GM23338 (cell line): ENCODE measurements around the gene NEU2. TPM values are rescaled to one million over a fixed set of nuclear protein-coding genes. Genes with fewer than 3 reads are reported as not detected.
A peak's percentile ranks its signal among the peaks of the same experiment; 100 is the strongest.

Experiments
- ATAC-seq: fragments of 200-7000 bp; cut with Tn5 transposase; 3 replicates; pipeline ENCODE4 v1.9.1; 2020
- DNase-seq: peaks from one replicate; pipeline ENCODE4 v3.0.0-alpha.2; 2015; ENCODE audit warnings: low spot score
- H2AFZ ChIP-seq: fragments of 200-600 bp; sonication (generic); 2 replicates; pipeline ENCODE4 v1.8.0; 2016; ENCODE audit warnings: antibody characterized with exemption, mild to moderate bottlenecking, moderate library complexity
- H3F3A ChIP-seq: fragments of 200-600 bp; sonication (generic); replicated peaks from 2 replicates; pipeline ENCODE4 v1.8.0; 2017; ENCODE audit warnings: antibody characterized with exemption, mixed run types, low read depth
- H3K27ac ChIP-seq: fragments of 200-600 bp; sonication (generic); 2 replicates; pipeline ENCODE4 v1.6.1; 2016; ENCODE audit warnings: low read depth
- H3K27me3 ChIP-seq: fragments of 200-600 bp; sonication (generic); 2 replicates; pipeline ENCODE4 v1.8.0; 2016; ENCODE audit warnings: mild to moderate bottlenecking, mixed run types, moderate library complexity; ENCODE audit not compliant: insufficient read depth
- H3K36me3 ChIP-seq: fragments of 200-600 bp; sonication (generic); 2 replicates; pipeline ENCODE4 v1.8.0; 2016; ENCODE audit warnings: mild to moderate bottlenecking; ENCODE audit not compliant: insufficient read depth
- H3K4me1 ChIP-seq: fragments of 200-600 bp; sonication (generic); 2 replicates; pipeline ENCODE4 v1.8.0; 2016; ENCODE audit warnings: mild to moderate bottlenecking, moderate library complexity; ENCODE audit not compliant: insufficient read depth
- H3K4me2 ChIP-seq: fragments of 200-600 bp; sonication (generic); 2 replicates; pipeline ENCODE4 v1.7.1; 2017; ENCODE audit warnings: mixed run types
- H3K4me3 ChIP-seq: fragments of 200-600 bp; sonication (generic); 2 replicates; pipeline ENCODE4 v1.6.1; 2016; ENCODE audit warnings: mixed run types
- H3K79me2 ChIP-seq: fragments of 200-600 bp; sonication (generic); replicated peaks from 2 replicates; pipeline ENCODE4 v1.8.0; 2017; ENCODE audit warnings: mild to moderate bottlenecking; ENCODE audit not compliant: insufficient read depth
- H3K9me2 ChIP-seq: fragments of 200-600 bp; sonication (generic); 2 replicates; pipeline ENCODE4 v1.8.0; 2017; ENCODE audit not compliant: insufficient read depth
- H4K20me1 ChIP-seq: fragments of 200-600 bp; sonication (generic); replicated peaks from 2 replicates; pipeline ENCODE4 v1.8.0; 2017; ENCODE audit warnings: mild to moderate bottlenecking; ENCODE audit not compliant: insufficient read depth
- H3K27ac Mint-ChIP-seq: 2 replicates; pipeline ENCODE4 v1.8.0; 2020; ENCODE audit warnings: inconsistent platforms, mild to moderate bottlenecking, moderate library complexity, mixed read lengths
- H3K27me3 Mint-ChIP-seq: 3 replicates; pipeline ENCODE4 v1.8.0; 2022; ENCODE audit warnings: low read depth, mild to moderate bottlenecking, moderate library complexity, mixed read lengths, inconsistent platforms; ENCODE audit not compliant: insufficient read depth, poor library complexity
- H3K36me3 Mint-ChIP-seq: 3 replicates; pipeline ENCODE4 v1.8.0; 2021; ENCODE audit warnings: low read depth, mild to moderate bottlenecking, inconsistent platforms, moderate library complexity, mixed read lengths
- H3K4me1 Mint-ChIP-seq: 3 replicates; pipeline ENCODE4 v1.8.0; 2020; ENCODE audit warnings: mild to moderate bottlenecking, inconsistent platforms, mixed read lengths
- H3K4me3 Mint-ChIP-seq: 3 replicates; pipeline ENCODE4 v1.8.0; 2021; ENCODE audit warnings: moderate library complexity, mild to moderate bottlenecking, inconsistent platforms, mixed read lengths
- H3K9me3 Mint-ChIP-seq: 3 replicates; pipeline ENCODE4 v1.8.0; 2020; ENCODE audit warnings: moderate library complexity, mild to moderate bottlenecking, inconsistent platforms, mixed read lengths
- CREB1 ChIP-seq: fragments of 250-450 bp; sonication (Bioruptor Pico); IDR thresholded peaks from 2 replicates; pipeline ENCODE4 v1.5.0; 2020; ENCODE audit warnings: low read depth, mild to moderate bottlenecking, moderate library complexity
- CTCF ChIP-seq, 2 experiments: fragments of 200-600 bp in 1 of 2; sonication (generic) in 1 of 2; conservative IDR thresholded peaks; 2 replicates each; pipeline versions ENCODE4 v1.5.1 to v1.6.1; 2016 to 2017; ENCODE audit warnings: antibody characterized with exemption in 2 of 2, low read depth in 2 of 2, mild to moderate bottlenecking in 2 of 2, moderate library complexity in 1 of 2
- ETS1 ChIP-seq: IDR thresholded peaks from 2 replicates; pipeline ENCODE4 v1.6.1; 2016; ENCODE audit warnings: antibody characterized with exemption
- EZH2 ChIP-seq: fragments of 200-600 bp; sonication (generic); IDR thresholded peaks from one replicate; pipeline ENCODE4 v1.8.0; 2017; ENCODE audit warnings: antibody characterized with exemption, mild to moderate bottlenecking, low read depth; ENCODE audit not compliant: unreplicated experiment
- EZH2phosphoT487 ChIP-seq: fragments of 200-600 bp; sonication (generic); IDR thresholded peaks from one replicate; pipeline ENCODE4 v1.8.1; 2018; ENCODE audit warnings: antibody characterized with exemption; ENCODE audit not compliant: unreplicated experiment
- JUNB ChIP-seq: IDR thresholded peaks from one replicate; pipeline ENCODE4 v1.6.1; 2016; ENCODE audit warnings: antibody characterized with exemption; ENCODE audit not compliant: unreplicated experiment
- NANOG ChIP-seq: IDR thresholded peaks from 2 replicates; pipeline ENCODE4 v1.6.1; 2016; ENCODE audit warnings: antibody characterized with exemption, borderline replicate concordance
- POLR2AphosphoS5 ChIP-seq: IDR thresholded peaks from 2 replicates; pipeline ENCODE4 v1.6.1; 2016; ENCODE audit warnings: antibody characterized with exemption, low read depth
- REST ChIP-seq: IDR thresholded peaks from one replicate; pipeline ENCODE4 v1.6.1; 2018; ENCODE audit warnings: antibody characterized with exemption; ENCODE audit not compliant: unreplicated experiment
- STAT1 ChIP-seq: IDR thresholded peaks from one replicate; pipeline ENCODE4 v1.6.1; 2016; ENCODE audit warnings: antibody characterized with exemption; ENCODE audit not compliant: unreplicated experiment
- ZNF114 ChIP-seq: fragments of 250-450 bp; sonication (Bioruptor Pico); IDR thresholded peaks from 2 replicates; pipeline ENCODE4 v1.5.0; 2020; ENCODE audit warnings: mild to moderate bottlenecking, moderate library complexity
- ZNF331 ChIP-seq: fragments of 250-450 bp; sonication (Bioruptor Pico); IDR thresholded peaks from 2 replicates; pipeline ENCODE4 v1.5.0; 2020; ENCODE audit warnings: low read depth, mild to moderate bottlenecking, moderate library complexity
- ZNF462 ChIP-seq: fragments of 250-450 bp; sonication (Bioruptor Pico); IDR thresholded peaks from 2 replicates; pipeline ENCODE4 v1.5.0; 2020; ENCODE audit warnings: mild to moderate bottlenecking, moderate library complexity
- polyA plus RNA-seq: library from polyadenylated mRNA; unstranded; fragments of >200 nt; fragmentation: Nextera tagmentation; extraction: Ambion mirVana; gene quantifications from 2 replicates; pipeline ENCODE4 v1.2.1, GENCODE V29; 2016
- total RNA-seq: library from RNA; depleted of rRNA; stranded (reverse); fragments of >200 nt; shearing (Covaris generic); gene quantifications from 2 replicates; pipeline ENCODE4 v1.2.3, GENCODE V29; 2014

The NEU2 gene
- total and polyA plus RNA-seq, 2 experiments from 2014 or later, result not detected

DNA sequence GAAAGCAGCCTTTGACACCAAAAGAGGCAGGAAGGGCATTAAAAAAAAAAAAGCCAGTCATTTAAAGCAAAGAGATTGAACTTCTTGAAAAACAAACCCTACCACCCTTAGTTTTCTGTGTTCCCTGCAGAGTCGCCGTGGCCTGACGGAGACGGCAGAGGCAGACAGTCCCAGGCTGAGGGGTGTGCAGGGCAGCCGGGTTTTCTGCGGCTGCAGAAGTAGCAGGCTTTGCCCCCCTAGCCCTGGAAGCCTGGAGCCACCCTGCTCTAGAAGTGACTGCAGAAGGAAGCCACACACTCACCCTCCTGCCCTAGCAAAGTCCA is 30.4 kb downstream of the NEU2 start:
- H3K27me3 Mint-ChIP-seq, result peaks cover 6% of the 10 kb centered on the region
- Histone ChIP-seq H3K79me2 (no peaks in the 10 kb centered on the region), H3K36me3 (no peaks in the 10 kb centered on the region), H3K4me1 (no peaks in the 10 kb centered on the region), H3F3A (no peaks in the 10 kb centered on the region), H2AFZ (peak overlapping the region; percentile 66; the same call in 1 of the 2 replicates), H3K4me2 (no peak overlapping the region), H3K27ac (no peak overlapping the region), H4K20me1 (no peaks in the 10 kb centered on the region), H3K9me2 (no peaks in the 10 kb centered on the region), H3K4me3 (no peak overlapping the region), H3K27me3 (no peaks in the 10 kb centered on the region)
- H3K4me1 Mint-ChIP-seq, result peaks cover 22% of the 10 kb centered on the region
- H3K9me3 Mint-ChIP-seq, result no peaks in the 10 kb centered on the region
- no peaks in the 10 kb centered on the region for H3K36me3 Mint-ChIP-seq
- H3K27ac Mint-ChIP-seq, result no peak overlapping the region
- DNase-seq, result no peak
- ATAC-seq, result peak; percentile 17
- no peak overlapping the region for H3K4me3 Mint-ChIP-seq
- TF ChIP-seq CTCF (conservative IDR thresholded peaks at IDR 0.05; ENCODE audit: low read depth in 2 of 2) (no peak), JUNB (no peak), NANOG (no peak), EZH2 (no peak), ZNF114 (no peak), ZNF462 (CRISPR knock-in tag) (no peak), REST (no peak), POLR2AphosphoS5 (no peak), CREB1 (no peak), EZH2phosphoT487 (no peak), ZNF331 (no peak), ETS1 (no peak), STAT1 (no peak)
